Trophoblast cell (in vitro differentiated cells and primary cell): ENCODE measurements around the gene VAMP1.

ENCODE experiments used
- DNase-seq, 2 donors: peaks; one replicate each; pipeline ENCODE4 v3.0.0-alpha.2; 2016
- H2AFZ ChIP-seq: 2 replicates; pipeline ENCODE4 v1.6.1; 2013; ENCODE audit warnings: low read length, moderate library complexity, mild to moderate bottlenecking; ENCODE audit not compliant: insufficient read depth, poor library complexity
- H2AK5ac ChIP-seq: 2 replicates; pipeline ENCODE4 v1.6.1; 2013; ENCODE audit warnings: mild to moderate bottlenecking, low read length
- H2BK120ac ChIP-seq: 2 replicates; pipeline ENCODE4 v1.6.1; 2013; ENCODE audit warnings: low read length, mild to moderate bottlenecking, moderate library complexity; ENCODE audit not compliant: insufficient read depth, poor library complexity
- H2BK12ac ChIP-seq: 2 replicates; pipeline ENCODE4 v1.6.1; 2013; ENCODE audit warnings: mild to moderate bottlenecking, low read length, moderate library complexity
- H2BK5ac ChIP-seq: 2 replicates; pipeline ENCODE4 v1.6.1; 2013; ENCODE audit warnings: low read length, low read depth, moderate library complexity, mild to moderate bottlenecking; ENCODE audit not compliant: poor library complexity
- H3K14ac ChIP-seq: 2 replicates; pipeline ENCODE4 v1.6.1; 2013; ENCODE audit warnings: mild to moderate bottlenecking, low read length
- H3K18ac ChIP-seq: 2 replicates; pipeline ENCODE4 v1.6.1; 2013; ENCODE audit warnings: mild to moderate bottlenecking, low read length
- H3K23ac ChIP-seq: 2 replicates; pipeline ENCODE4 v1.6.1; 2013; ENCODE audit warnings: low read length
- H3K27ac ChIP-seq: 2 replicates; pipeline ENCODE4 v1.5.1; 2013; ENCODE audit warnings: low read depth, mild to moderate bottlenecking, inconsistent platforms, low read length, moderate library complexity
- H3K27me3 ChIP-seq: 2 replicates; pipeline ENCODE4 v1.6.1; 2013; ENCODE audit warnings: inconsistent platforms, mild to moderate bottlenecking, low read length, moderate library complexity; ENCODE audit not compliant: insufficient read depth
- H3K36me3 ChIP-seq, 2 experiments: 1 replicate in 1 of 2; 2 replicates in 1 of 2; pipeline ENCODE4 v1.6.1; 2013; ENCODE audit warnings: low read length in 2 of 2, mild to moderate bottlenecking in 2 of 2, moderate library complexity in 1 of 2; ENCODE audit not compliant: insufficient read depth in 2 of 2, control insufficient read depth in 1 of 2
- H3K4ac ChIP-seq: 2 replicates; pipeline ENCODE4 v1.6.1; 2013; ENCODE audit warnings: low read depth, mild to moderate bottlenecking, low read length, moderate library complexity
- H3K4me1 ChIP-seq, 2 experiments: 1 replicate in 1 of 2; 2 replicates in 1 of 2; pipeline ENCODE4 v1.6.1; 2013; ENCODE audit warnings: low read length in 2 of 2, mild to moderate bottlenecking in 2 of 2, moderate library complexity in 1 of 2; ENCODE audit not compliant: insufficient read depth in 2 of 2, control insufficient read depth in 1 of 2
- H3K4me2 ChIP-seq: 2 replicates; pipeline ENCODE4 v1.6.1; 2013; ENCODE audit warnings: inconsistent platforms, mild to moderate bottlenecking, low read length, moderate library complexity
- H3K4me3 ChIP-seq: 2 replicates; pipeline ENCODE4 v1.5.1; 2013; ENCODE audit warnings: mild to moderate bottlenecking, low read depth, low read length, inconsistent platforms
- H3K79me1 ChIP-seq: one replicate; pipeline ENCODE4 v1.6.1; 2013; ENCODE audit warnings: low read length
- H3K79me2 ChIP-seq: 2 replicates; pipeline ENCODE4 v1.6.1; 2013; ENCODE audit warnings: low read length, mild to moderate bottlenecking; ENCODE audit not compliant: control insufficient read depth, insufficient read depth, poor library complexity
- H3K9ac ChIP-seq: 2 replicates; pipeline ENCODE4 v1.6.1; 2013; ENCODE audit warnings: mild to moderate bottlenecking, low read length
- H3K9me3 ChIP-seq: 2 replicates; pipeline ENCODE4 v1.6.1; 2013; ENCODE audit warnings: low read depth, mild to moderate bottlenecking, control low read depth, inconsistent platforms, low read length; ENCODE audit not compliant: insufficient read depth
- H4K12ac ChIP-seq: 2 replicates; pipeline ENCODE4 v1.6.1; 2013; ENCODE audit warnings: low read depth, mild to moderate bottlenecking, low read length, moderate library complexity
- H4K8ac ChIP-seq: 2 replicates; pipeline ENCODE4 v1.6.1; 2013; ENCODE audit warnings: low read depth, mild to moderate bottlenecking, low read length, moderate library complexity
- H4K91ac ChIP-seq: one replicate; pipeline ENCODE4 v1.6.1; 2013; ENCODE audit warnings: low read depth, mild to moderate bottlenecking, low read length, moderate library complexity
- WGBS: extraction: QIAGEN DNeasy Blood & Tissue Kit; methylation state at CpG from one replicate; pipeline ENCODE4 v1.1.7; 2013; ENCODE audit warnings: missing lambda C conversion rate; ENCODE audit not compliant: insufficient read length, insufficient coverage; ENCODE audit errors: extremely low coverage; 5-methylcytosine and 5-hydroxymethylcytosine counted together

VAMP1 gene

DNA sequence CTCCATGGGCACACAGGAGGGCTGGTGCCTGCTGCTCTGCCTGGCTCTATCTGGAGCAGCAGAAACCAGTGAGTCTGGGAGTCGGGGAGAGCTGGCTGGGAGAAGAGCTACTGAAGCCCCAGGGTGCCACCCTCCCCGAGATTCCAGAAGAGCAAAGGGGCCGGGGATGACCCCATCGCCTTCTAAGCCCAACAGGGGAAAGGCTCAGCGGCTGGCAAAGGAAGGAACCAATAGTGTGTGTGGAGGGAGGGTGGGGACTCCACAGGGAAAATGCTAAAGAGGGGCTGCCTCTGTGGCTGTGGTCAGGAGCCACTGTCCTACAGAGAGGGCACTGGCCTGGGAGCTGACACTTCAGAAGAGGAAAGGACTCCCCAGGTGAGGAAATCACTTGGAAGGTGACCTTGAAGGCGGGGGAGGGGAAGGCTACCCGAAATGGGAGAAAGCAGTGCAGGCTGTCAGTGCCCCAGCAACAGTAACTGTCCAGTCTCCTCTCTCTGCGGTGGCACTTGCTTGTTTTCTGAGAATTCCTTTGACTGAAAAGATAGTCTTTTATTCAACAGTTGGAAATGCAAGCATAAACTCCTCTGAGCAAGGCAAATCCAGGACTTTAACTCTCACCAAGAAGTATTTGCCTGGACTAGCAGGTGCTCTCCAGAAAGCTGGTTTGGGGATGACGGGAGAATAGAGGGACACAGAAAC is 18.1 kb downstream of the VAMP1 start:
- Histone ChIP-seq H3K18ac (no peak overlapping the region), H3K36me3 (no peaks in the 10 kb centered on the region), H2BK120ac (no peak overlapping the region), H3K9ac (no peak overlapping the region), H3K27ac (no peak overlapping the region), H4K12ac (no peak overlapping the region), H3K4me2 (no peak overlapping the region), H2BK5ac (no peak overlapping the region), H3K4me1 (peaks cover 15% of the 10 kb centered on the region in 2 experiments), H4K91ac (peak overlapping the region; percentile 22), H3K4ac (no peak overlapping the region), H3K9me3 (peaks cover 3% of the 10 kb centered on the region), H2BK12ac (peak overlapping the region; percentile 17), H3K79me1 (peaks cover 3% of the 10 kb centered on the region), H2AK5ac (peak overlapping the region; percentile 24), H4K8ac (peak overlapping the region; percentile 79), H3K79me2 (no peaks in the 10 kb centered on the region), H3K23ac (no peak overlapping the region), H3K27me3 (no peaks in the 10 kb centered on the region), H3K4me3 (no peak overlapping the region), H3K14ac (peak overlapping the region; percentile 26), H2AFZ (no peak overlapping the region)
- WGBS = no CpG with 5 or more reads among the region's 9 CpGs
- DNase-seq = no peak

DNA sequence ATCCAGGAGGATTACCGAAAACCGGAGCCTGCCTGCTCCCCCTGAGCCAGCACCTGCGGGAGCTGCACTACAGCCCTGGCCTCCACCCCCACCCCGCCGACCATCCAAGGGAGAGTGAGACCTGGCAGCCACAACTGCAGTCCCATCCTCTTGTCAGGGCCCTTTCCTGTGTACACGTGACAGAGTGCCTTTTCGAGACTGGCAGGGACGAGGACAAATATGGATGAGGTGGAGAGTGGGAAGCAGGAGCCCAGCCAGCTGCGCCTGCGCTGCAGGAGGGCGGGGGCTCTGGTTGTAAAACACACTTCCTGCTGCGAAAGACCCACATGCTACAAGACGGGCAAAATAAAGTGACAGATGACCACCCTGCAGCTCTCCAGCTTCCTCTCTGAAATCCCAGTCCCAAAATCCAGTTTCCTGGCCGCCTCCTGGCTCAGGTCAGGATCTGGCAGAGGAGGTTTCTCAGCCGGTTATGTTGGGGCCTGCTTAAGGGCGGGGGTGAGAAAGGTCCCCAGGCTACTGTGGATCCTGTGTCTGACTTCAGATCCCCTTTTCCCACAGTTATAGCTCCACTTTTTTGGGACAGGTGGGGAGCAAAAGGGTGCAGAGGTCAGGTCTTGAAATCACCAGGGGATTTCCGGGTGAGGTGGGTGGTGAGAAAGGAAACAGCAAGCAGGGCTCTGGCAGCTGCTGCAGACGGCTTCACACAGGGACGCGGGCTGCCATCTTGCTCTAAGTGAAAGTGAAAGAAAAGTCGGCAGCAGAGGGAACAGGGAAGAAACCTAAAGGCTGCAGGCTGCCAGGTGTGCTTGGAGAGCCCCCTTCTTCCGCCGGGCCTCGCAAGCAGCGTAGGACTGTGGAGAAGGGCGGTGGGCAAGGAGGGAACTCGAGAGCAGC is 18.9 kb downstream of the VAMP1 start, which contains the start of gene TAPBPL:
Gene TAPBPL, plus strand, starts transcription at position 695 of the 897 bp plus-strand sequence. CDS start 207 bp downstream, outside the sequence.
- Histone ChIP-seq H2BK120ac (no peak within 1 kb of the TSS), H3K36me3 (no peaks in the 10 kb centered on the region), H3K4me3 (peak within 1 kb of the TSS; percentile 41), H4K91ac (peak within 1 kb of the TSS; percentile 22), H3K9ac (no peak within 1 kb of the TSS), H3K4ac (no peak within 1 kb of the TSS), H2BK5ac (no peak within 1 kb of the TSS), H3K27ac (no peak within 1 kb of the TSS), H3K9me3 (peaks cover 3% of the 10 kb centered on the region), H3K27me3 (no peaks in the 10 kb centered on the region), H3K4me2 (peak within 1 kb of the TSS; percentile 48), H2AK5ac (peak within 1 kb of the TSS; percentile 73), H3K4me1 (peaks cover 15% of the 10 kb centered on the region in 2 experiments), H3K79me2 (no peaks in the 10 kb centered on the region), H3K18ac (no peak within 1 kb of the TSS), H4K12ac (peak within 1 kb of the TSS; percentile 49), H2BK12ac (peak within 1 kb of the TSS; percentile 34), H3K23ac (no peak within 1 kb of the TSS), H3K79me1 (peaks cover 3% of the 10 kb centered on the region), H2AFZ (peak within 1 kb of the TSS; percentile 4), H3K14ac (peak within 1 kb of the TSS; percentile 26), H4K8ac (peak within 1 kb of the TSS; percentile 79)
- no CpG with 5 or more reads among the region's 27 CpGs for WGBS
- peak; percentile 72 to 78 for DNase-seq

DNA sequence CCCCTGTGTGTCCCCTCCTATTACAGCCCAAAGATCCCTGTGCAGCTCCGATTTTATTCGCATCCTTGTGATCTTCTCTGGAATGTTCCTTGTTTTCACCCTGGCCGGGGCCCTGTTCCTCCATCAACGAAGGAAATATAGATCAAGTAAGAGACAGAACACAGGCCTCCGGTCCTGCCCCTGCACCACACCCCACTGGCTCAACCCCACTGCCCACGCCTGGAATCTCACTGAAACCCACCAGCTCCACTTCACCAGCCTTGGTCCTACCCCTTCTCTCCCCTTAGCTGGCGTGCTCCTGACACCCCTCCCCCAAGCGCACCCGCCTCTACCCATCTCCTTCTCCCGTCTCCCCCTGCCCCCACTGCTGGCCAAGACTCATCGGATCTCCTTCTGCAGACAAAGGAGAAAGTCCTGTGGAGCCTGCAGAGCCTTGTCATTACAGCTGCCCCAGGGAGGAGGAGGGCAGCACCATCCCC is 19.6 kb downstream of the VAMP1 start:
- H3K27me3 ChIP-seq = no peaks in the 10 kb centered on the region
- no CpG with 5 or more reads among the region's 11 CpGs for WGBS
- H4K12ac ChIP-seq = peak overlapping the region; percentile 49
- peak overlapping the region; percentile 48 for H3K4me2 ChIP-seq
- H3K14ac ChIP-seq = peak overlapping the region; percentile 9
- H3K4me1 ChIP-seq = peaks cover 15% of the 10 kb centered on the region in 2 experiments
- no peak overlapping the region for H2BK5ac ChIP-seq
- peaks cover 3% of the 10 kb centered on the region for H3K9me3 ChIP-seq
- DNase-seq = no peak
- H2AFZ ChIP-seq = peak overlapping the region; percentile 4
- no peaks in the 10 kb centered on the region for H3K79me2 ChIP-seq
- H2AK5ac ChIP-seq = peak overlapping the region; percentile 73
- H3K4me3 ChIP-seq = peak overlapping the region; percentile 41
- H3K4ac ChIP-seq = no peak overlapping the region
- H3K27ac ChIP-seq = no peak overlapping the region
- H4K8ac ChIP-seq = peak overlapping the region; percentile 79
- H3K9ac ChIP-seq = no peak overlapping the region
- no peak overlapping the region for H2BK120ac ChIP-seq
- H3K36me3 ChIP-seq = no peaks in the 10 kb centered on the region
- no peak overlapping the region for H3K23ac ChIP-seq
- peak overlapping the region; percentile 34 for H2BK12ac ChIP-seq
- H3K79me1 ChIP-seq = peaks cover 3% of the 10 kb centered on the region
- H4K91ac ChIP-seq = no peak overlapping the region
- H3K18ac ChIP-seq = no peak overlapping the region

DNA sequence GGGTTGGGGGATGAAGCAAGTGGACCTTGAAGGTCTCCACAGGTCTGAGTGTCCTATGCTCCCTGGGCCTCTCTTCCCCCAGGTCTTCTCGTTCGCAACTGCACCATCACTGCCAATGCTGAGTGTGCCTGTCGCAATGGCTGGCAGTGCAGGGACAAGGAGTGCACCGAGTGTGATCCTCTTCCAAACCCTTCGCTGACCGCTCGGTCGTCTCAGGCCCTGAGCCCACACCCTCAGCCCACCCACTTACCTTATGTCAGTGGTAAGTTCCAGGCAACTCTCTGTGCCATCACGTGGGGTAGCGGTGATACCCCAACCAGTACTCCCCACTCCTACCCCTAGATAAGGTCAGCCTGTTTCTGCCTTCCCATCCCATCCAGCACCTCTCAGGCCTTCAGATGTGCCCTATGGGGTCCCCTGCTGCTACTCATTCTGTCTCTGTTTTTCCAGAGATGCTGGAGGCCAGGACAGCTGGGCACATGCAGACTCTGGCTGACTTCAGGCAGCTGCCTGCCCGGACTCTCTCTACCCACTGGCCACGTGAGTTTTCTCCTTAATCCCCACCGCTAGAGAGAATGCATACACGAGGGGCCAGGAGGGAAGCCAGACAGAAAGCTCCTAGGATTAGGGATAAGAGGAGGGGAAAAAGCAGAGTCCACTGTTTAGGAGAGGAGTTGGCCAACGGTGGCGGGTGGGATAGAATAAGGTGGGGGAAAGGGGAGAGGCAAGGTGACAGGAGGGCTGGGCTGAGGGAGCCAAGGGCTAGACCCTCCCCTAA is 20.2 kb downstream of the VAMP1 start:
- no peak overlapping the region for H3K14ac ChIP-seq
- H3K4me3 ChIP-seq = no peak overlapping the region
- peak overlapping the region; percentile 86 for H3K23ac ChIP-seq
- DNase-seq = no peak
- no peak overlapping the region for H3K18ac ChIP-seq
- no peak overlapping the region for H3K9ac ChIP-seq
- H3K4me2 ChIP-seq = no peak overlapping the region
- H3K4ac ChIP-seq = no peak overlapping the region
- WGBS = no CpG with 5 or more reads among the region's 16 CpGs
- H4K8ac ChIP-seq = peak overlapping the region; percentile 79
- H2AFZ ChIP-seq = no peak overlapping the region
- H2BK12ac ChIP-seq = no peak overlapping the region
- H4K12ac ChIP-seq = no peak overlapping the region
- H2AK5ac ChIP-seq = no peak overlapping the region
- H3K4me1 ChIP-seq = peaks cover 15% of the 10 kb centered on the region in 2 experiments
- no peak overlapping the region for H3K27ac ChIP-seq
- peaks cover 3% of the 10 kb centered on the region for H3K79me1 ChIP-seq
- H2BK120ac ChIP-seq = no peak overlapping the region
- H3K79me2 ChIP-seq = no peaks in the 10 kb centered on the region
- H2BK5ac ChIP-seq = no peak overlapping the region
- no peaks in the 10 kb centered on the region for H3K27me3 ChIP-seq
- H3K36me3 ChIP-seq = no peaks in the 10 kb centered on the region
- peaks cover 3% of the 10 kb centered on the region for H3K9me3 ChIP-seq
- H4K91ac ChIP-seq = no peak overlapping the region
